ENCODE data around the gene SERP2. TPM values are rescaled to one million over a fixed set of nuclear protein-coding genes. Genes with fewer than 3 reads are reported as not detected.

Gene SERP2
- total RNA-seq, 1 experiment from 2014 or later = 1.8 TPM

GRCh38 chr13:44425041-44425814 lies 51.6 kb downstream of the SERP2 start:
- no peak for DNase-seq
- Histone ChIP-seq H3K4me1 (ENCODE audit: insufficient read depth, low read length) (no peaks in the 10 kb centered on the region), H3K4ac (ENCODE audit: low read depth, low read length) (no peak overlapping the region), H3K9ac (ENCODE audit: extremely low read depth, insufficient read length, low read length) (no peak overlapping the region), H2BK5ac (ENCODE audit: insufficient read length, low read length) (no peak overlapping the region), H3K9me3 (ENCODE audit: control insufficient read depth, low read depth, low read length) (no peaks in the 10 kb centered on the region), H3K56ac (ENCODE audit: insufficient read length, low read depth, low read length) (no peak overlapping the region), H3K23ac (ENCODE audit: insufficient read length, low read depth, low read length) (no peak overlapping the region), H3K27ac (ENCODE audit: insufficient read length, low read depth, low read length) (no peak overlapping the region), H3K79me1 (ENCODE audit: insufficient read depth, low read depth, low read length, poor library complexity, severe bottlenecking) (no peaks in the 10 kb centered on the region), H2AFZ (ENCODE audit: low read length) (no peak overlapping the region), H3T11ph (ENCODE audit: low read length) (no peak overlapping the region), H3K79me2 (ENCODE audit: insufficient read depth, low read length) (no peaks in the 10 kb centered on the region), H3K4me2 (ENCODE audit: insufficient read depth, insufficient read length, low read length) (no peak overlapping the region), H3K14ac (ENCODE audit: insufficient read depth, low read length) (no peak overlapping the region), H4K8ac (replicated peaks; ENCODE audit: insufficient read length, low read depth, low read length) (no peak overlapping the region), H2BK20ac (ENCODE audit: low read depth, low read length, poor library complexity, severe bottlenecking) (no peak overlapping the region), H2BK120ac (ENCODE audit: low read depth, low read length, poor library complexity, severe bottlenecking) (no peak overlapping the region), H3K18ac (ENCODE audit: insufficient read length, low read depth, low read length) (no peak overlapping the region), H4K91ac (ENCODE audit: insufficient read length, low read depth, low read length) (no peak overlapping the region), H4K5ac (ENCODE audit: insufficient read length, low read depth, low read length) (no peak overlapping the region), H3K27me3 (ENCODE audit: insufficient read depth, low read length) (no peaks in the 10 kb centered on the region), H2AK5ac (ENCODE audit: insufficient read length, low read length) (no peak overlapping the region), H4K20me1 (ENCODE audit: control insufficient read depth, insufficient read depth, insufficient read length) (no peaks in the 10 kb centered on the region), H3K23me2 (ENCODE audit: insufficient read length, low read depth, low read length, poor library complexity, severe bottlenecking) (no peaks in the 10 kb centered on the region), H2BK15ac (ENCODE audit: low read depth, low read length) (no peak overlapping the region), H2BK12ac (ENCODE audit: insufficient read length, low read depth, low read length) (no peak overlapping the region)
- Mint-ChIP-seq H3K9me3 (peaks cover 3 to 8% of the 10 kb centered on the region in 2 experiments; a peak in 3 of 5 replicates), H3K27ac (no peak overlapping the region), H3K27me3 (ENCODE audit: low read depth) (peaks cover 30% of the 10 kb centered on the region), H3K36me3 (ENCODE audit: insufficient read depth in 1 of 3, low read depth in 3 of 3) (peaks cover 0 to 5% (median 4%) of the 10 kb centered on the region in 3 experiments; a peak in 5 of 7 replicates), H3K4me1 (peaks cover 14 to 21% of the 10 kb centered on the region in 2 experiments), H3K4me3 (no peak overlapping the region)
- no CpG with 5 or more reads among the region's 9 CpGs for whole genome bisulfite sequencing (ENCODE audit: extremely low coverage, insufficient read length, low lambda C conversion rate)
- TF ChIP-seq CTCF (conservative IDR thresholded peaks at IDR 0.05) = no peak
